ENCODE data around the gene TARBP1. TPM values are rescaled to one million over a fixed set of nuclear protein-coding genes. Genes with fewer than 3 reads are reported as not detected.

TARBP1 gene
- polyA plus RNA-seq, 2 of the 4 experiments (the other 2 are of a cell fraction), result 22.4 to 41.1 TPM

- H3K4me2 ChIP-seq, result no peak overlapping the region
- H3K4me3 ChIP-seq, result no peak overlapping the region
- DNase-seq (ENCODE audit: low read depth in 1 of 2, low spot score in 1 of 2) (no peak), FAIRE-seq (no peak), ATAC-seq (no peak)
- CTCF ChIA-PET, result interaction anchor here (0.9 to 1.6 kb wide), 3 partner anchors 17 to 336 kb away, joined by 3 read pairs; no protein-coding TSS in a partner anchor
- no peak overlapping the region for H3K27ac ChIP-seq
- POLR2A ChIA-PET, result interaction anchor here (0.8 kb wide), 1 partner anchor 18 kb away, joined by 3 read pairs; no protein-coding TSS in a partner anchor
- TF ChIP-seq HOXB5 (CRISPR knock-in tag; IDR thresholded peaks at IDR 0.05) (no peak), HMGXB4 (CRISPR knock-in tag; IDR thresholded peaks at IDR 0.05; ENCODE audit: borderline replicate concordance) (no peak), CHD4 (IDR thresholded peaks at IDR 0.05; ENCODE audit: borderline replicate concordance) (no peak), ELK1 (IDR thresholded peaks at IDR 0.05; ENCODE audit: low read depth, low read length) (no peak), MYC (IDR thresholded peaks at IDR 0.05; ENCODE audit: borderline replicate concordance, low read length) (no peak), CHD2 (IDR thresholded peaks at IDR 0.05; ENCODE audit: low read length, partially characterized antibody) (no peak), EHMT2 (IDR thresholded peaks at IDR 0.05; ENCODE audit: low read depth) (no peak), E2F6 (IDR thresholded peaks at IDR 0.05; ENCODE audit: borderline replicate concordance, low read depth) (no peak), HOXA7 (CRISPR knock-in tag; IDR thresholded peaks at IDR 0.05) (no peak), USF2 (IDR thresholded peaks at IDR 0.05) (no peak), JUNB (IDR thresholded peaks at IDR 0.05) (no peak), KDM5A (IDR thresholded peaks at IDR 0.05) (no peak), PBX3 (IDR thresholded peaks at IDR 0.05) (no peak), REST (IDR thresholded peaks at IDR 0.05) (no peak), RCOR1 (IDR thresholded peaks at IDR 0.05; ENCODE audit: low read depth, low read length) (no peak), ZFP36 (IDR thresholded peaks at IDR 0.05; ENCODE audit: borderline replicate concordance, partially characterized antibody) (no peak)
- H3K4me1 ChIP-seq, result peaks cover 12% of the 10 kb centered on the region; the same call in 2 of the 3 replicates
- 97% methylated on average over 5 of the region's 5 CpGs for WGBS (ENCODE audit: missing lambda C conversion rate)
- H3K9me3 ChIP-seq, result no peaks in the 10 kb centered on the region
Observed at GRCh38 chr1:234460652-234461051, 18.3 kb downstream of the TARBP1 start.
